ENCODE data around the gene RPRD1A.

The RPRD1A gene

GRCh38 chr18:35942661-35943060, 124.7 kb downstream of the RPRD1A start:
- in situ Hi-C loops (cut with MboI; ENCODE audit: low pct_unique_long_range_greater_than_20kb, low sequenced_read_pairs) = no loop called here

DNA sequence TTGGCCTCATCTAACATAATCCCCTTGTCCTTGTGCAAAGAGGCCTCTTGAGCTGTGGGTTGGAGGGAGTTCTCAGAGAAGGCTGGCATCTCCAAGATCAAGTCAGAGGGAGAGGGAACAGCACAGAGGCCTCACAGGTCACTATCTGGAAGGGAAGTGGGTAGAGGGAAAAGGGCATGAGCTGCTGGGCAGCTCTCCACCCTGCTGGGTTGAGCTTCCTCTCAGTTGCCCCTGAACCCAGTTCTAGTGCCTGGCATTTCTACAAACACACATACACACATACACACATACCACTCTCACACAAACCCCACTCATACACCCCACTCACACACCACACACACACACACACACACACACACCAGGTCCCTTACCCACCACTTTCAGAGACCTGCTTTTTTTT, 125.2 kb downstream of the RPRD1A start:
- DNase-seq = no peak
- in situ Hi-C loops (cut with MboI; ENCODE audit: low pct_unique_long_range_greater_than_20kb, low sequenced_read_pairs) = no loop called here

More at GRCh38 chr18:35942661-35943060, 124.7 kb downstream of the RPRD1A start:
- no peak for DNase-seq

DNA sequence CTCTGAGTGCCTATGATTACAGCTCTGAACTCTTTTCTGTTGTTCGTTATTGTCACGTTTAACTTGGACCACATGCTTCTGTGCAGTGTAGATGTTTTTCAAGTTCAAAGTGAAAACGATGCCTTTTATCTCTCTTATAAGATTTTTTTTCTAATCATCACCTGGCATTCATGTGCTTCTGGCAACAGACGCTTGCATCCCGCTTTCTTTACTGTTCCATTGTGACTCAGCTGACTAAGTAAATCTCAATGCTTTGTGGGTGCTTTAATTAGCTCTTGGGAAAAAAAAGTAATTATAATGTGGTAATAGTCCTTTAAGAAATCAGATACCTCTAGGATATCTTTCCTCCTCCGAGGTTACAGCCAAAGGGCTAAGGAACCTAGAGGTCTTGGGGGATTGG, 126.1 kb downstream of the RPRD1A start:
- DNase-seq = no peak
- in situ Hi-C loops (cut with MboI; ENCODE audit: low pct_unique_long_range_greater_than_20kb, low sequenced_read_pairs) = no loop called here

Measured in KBM-7 (cell line).